Adrenal gland (tissue), 5 donors: ENCODE results near the gene UBE3D.

Source experiments
- CTCF ChIP-seq, 6 experiments: fragments of 450-650 bp in 4 of 6; fragments of 200-600 bp in 2 of 6; sonication (generic) in 1 of 6; IDR thresholded peaks; 1 replicate in 5 of 6; 2 replicates in 1 of 6; pipeline versions ENCODE4 v1.5.1 to v1.8.0; 2016 to 2021; ENCODE audit warnings: antibody characterized with exemption in 6 of 6, mild to moderate bottlenecking in 2 of 6, moderate library complexity in 1 of 6
- POLR2A ChIP-seq, 2 donors: fragments of 450-650 bp; IDR thresholded peaks; one replicate each; pipeline ENCODE4 v1.6.1; 2017; ENCODE audit warnings: antibody characterized with exemption in 2 of 2, mild to moderate bottlenecking in 2 of 2, moderate library complexity in 1 of 2
- donor health status: DM: no; HTN: no; CAD: no.

- TF ChIP-seq CTCF (IDR thresholded peaks at IDR 0.05) = no peak
- TF ChIP-seq POLR2A (IDR thresholded peaks at IDR 0.05) = no peak
These were observed 8.0 kb upstream of the UBE3D start for GRCh38 chr6:83073615-83074014.
